EL (cell line): ENCODE results near the gene LPA.
"Not testable (repeated sequence)": the region's sequence is repeated elsewhere in the genome, so short reads cannot be mapped to it uniquely, and the experiment has no call there.

Source experiments
- DNase-seq: peaks from one replicate; pipeline ENCODE4 v3.0.0-alpha.2; 2016

LPA gene, protein sequence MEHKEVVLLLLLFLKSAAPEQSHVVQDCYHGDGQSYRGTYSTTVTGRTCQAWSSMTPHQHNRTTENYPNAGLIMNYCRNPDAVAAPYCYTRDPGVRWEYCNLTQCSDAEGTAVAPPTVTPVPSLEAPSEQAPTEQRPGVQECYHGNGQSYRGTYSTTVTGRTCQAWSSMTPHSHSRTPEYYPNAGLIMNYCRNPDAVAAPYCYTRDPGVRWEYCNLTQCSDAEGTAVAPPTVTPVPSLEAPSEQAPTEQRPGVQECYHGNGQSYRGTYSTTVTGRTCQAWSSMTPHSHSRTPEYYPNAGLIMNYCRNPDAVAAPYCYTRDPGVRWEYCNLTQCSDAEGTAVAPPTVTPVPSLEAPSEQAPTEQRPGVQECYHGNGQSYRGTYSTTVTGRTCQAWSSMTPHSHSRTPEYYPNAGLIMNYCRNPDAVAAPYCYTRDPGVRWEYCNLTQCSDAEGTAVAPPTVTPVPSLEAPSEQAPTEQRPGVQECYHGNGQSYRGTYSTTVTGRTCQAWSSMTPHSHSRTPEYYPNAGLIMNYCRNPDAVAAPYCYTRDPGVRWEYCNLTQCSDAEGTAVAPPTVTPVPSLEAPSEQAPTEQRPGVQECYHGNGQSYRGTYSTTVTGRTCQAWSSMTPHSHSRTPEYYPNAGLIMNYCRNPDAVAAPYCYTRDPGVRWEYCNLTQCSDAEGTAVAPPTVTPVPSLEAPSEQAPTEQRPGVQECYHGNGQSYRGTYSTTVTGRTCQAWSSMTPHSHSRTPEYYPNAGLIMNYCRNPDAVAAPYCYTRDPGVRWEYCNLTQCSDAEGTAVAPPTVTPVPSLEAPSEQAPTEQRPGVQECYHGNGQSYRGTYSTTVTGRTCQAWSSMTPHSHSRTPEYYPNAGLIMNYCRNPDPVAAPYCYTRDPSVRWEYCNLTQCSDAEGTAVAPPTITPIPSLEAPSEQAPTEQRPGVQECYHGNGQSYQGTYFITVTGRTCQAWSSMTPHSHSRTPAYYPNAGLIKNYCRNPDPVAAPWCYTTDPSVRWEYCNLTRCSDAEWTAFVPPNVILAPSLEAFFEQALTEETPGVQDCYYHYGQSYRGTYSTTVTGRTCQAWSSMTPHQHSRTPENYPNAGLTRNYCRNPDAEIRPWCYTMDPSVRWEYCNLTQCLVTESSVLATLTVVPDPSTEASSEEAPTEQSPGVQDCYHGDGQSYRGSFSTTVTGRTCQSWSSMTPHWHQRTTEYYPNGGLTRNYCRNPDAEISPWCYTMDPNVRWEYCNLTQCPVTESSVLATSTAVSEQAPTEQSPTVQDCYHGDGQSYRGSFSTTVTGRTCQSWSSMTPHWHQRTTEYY (N-terminal part only)

DNA sequence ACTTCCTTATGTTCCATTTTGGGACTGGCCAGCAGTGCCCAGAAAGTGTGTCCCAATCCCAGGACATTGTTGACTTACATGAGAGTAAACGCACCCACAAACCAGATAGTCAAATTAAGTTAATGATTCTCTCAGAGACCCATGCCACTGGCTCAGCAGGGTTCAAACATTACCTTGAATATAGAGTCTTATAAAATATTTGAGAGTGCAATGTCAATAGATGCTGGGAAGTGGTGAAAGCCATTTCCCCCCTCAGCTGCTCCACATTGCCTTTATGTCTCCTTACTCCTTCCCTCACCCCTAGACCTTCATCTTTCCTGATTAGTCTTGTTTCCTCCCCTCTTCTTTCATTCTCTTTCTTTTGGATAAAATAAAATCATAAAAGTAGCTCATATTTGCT lies at the start of gene LPA:
TSS of gene LPA (minus strand) at position 78 of the 400 bp plus-strand sequence. CDS start at position 17, 61 bp downstream.
- not testable (repeated sequence) for DNase-seq

DNA sequence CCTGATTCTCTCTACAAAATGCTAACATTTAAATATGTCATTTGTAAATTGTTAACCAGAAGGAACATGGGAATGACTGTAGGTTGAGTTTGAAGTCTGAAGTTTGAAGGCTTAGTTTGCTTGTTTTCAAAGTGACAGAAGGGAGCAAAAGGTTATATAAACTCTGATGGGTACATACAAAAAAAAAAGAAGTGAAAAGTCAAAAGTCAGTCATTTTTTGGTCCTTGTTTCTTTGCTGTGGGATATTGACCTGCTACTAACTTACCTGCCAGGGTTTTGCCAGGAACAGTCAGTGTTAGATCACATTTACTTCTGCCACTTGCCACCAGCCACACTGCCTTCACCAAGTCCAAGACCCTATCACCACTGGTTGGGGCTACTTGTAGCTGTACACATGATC lies 44.9 kb upstream of the LPA start:
- DNase-seq = not testable (repeated sequence)

DNA sequence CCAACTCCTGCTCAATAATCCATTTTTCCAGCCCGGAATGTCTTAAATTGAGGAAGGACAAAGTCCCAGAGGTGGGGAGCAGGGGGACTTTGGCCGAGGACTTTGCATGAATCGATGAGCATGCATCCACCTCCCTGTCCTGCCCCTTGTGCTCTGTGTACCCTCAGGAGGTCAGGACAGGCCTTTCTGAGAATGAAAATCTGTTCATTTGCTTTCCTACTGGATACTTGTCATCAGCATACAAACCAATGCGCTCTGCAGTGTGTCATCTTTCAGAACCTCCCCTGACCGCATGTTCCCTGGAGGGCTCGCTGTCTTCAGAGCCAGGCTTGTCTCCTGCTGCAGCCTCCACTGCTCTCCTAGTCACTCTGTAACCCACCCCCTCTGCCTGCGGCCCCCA lies 40.6 kb upstream of the LPA start:
- not testable (repeated sequence) for DNase-seq

DNA sequence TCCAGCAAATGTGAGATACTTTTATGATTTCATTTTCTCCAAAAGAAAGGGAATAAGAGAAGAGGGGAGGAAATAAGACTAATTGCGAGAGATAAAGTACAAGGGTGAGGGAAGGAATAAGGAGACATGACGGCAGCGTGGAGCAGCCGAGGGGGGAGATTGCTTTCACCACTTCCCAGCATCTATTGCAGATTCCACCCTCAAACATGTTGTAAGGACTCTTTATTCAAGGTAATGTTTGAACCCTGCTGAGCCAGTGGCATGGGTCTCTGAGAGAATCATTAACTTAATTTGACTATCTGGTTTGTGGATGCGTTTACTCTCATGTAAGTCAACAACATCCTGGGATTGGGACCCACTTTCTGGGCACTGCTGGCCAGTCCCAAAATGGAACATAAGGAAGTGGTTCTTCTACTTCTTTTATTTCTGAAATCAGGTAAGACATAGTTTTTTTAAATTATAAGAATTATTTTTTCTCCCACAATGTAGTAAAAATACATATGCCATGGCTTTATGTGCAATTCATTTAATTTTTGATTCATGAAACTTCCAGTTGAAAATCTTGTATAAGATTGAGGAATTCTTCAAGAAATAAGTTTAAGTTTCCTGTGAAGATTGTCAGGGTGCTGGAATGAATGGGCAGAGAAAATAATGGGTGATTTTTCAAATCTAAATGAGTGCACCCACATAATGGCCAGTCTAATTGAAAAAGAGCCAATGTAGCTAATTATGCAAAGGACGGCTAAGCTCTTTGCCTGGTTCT lies 38.0 kb upstream of the LPA start, which contains the start of gene PLG:
TSS of gene PLG (plus strand) at position 327 of the 763 bp plus-strand sequence. CDS start at position 388, 61 bp downstream.
- DNase-seq = not testable (repeated sequence)

DNA sequence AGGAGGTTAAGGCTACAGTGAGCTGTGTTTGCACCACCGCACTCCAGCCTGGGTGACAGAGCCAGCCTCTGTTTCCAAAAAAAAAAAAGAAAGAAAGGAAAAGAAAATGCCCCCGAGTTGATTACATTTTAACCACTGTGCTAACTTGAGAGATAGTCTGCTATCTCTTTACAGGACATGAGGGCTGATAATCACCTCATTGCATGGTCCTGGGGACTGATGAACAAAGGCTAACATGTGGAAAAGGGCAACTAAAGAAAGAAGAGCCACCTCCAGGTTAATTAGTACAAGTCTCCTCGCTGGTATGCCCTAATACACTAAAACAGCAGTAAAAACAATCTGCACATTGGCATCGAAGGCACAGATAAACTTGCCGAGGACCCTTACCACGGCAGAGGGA lies 33.8 kb upstream of the LPA start:
- no peak for DNase-seq

DNA sequence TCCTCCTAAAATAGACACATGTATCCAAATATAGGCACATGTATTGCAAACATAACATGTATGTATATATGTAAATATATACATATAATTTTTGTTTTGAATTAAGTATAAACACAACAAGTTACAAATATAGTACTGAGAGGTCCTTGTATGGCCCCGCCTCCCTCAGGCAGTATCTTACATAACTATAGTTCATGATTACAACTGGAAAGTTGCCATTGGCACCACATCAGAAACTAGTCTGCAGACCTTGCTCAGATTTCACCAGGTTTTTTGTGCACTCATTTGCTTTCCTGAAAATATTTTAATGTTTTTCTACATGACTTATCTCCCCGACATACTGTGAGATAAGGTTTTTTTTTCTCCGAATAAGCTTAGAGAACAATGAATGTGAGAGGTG lies 32.8 kb upstream of the LPA start:
- DNase-seq = not testable (repeated sequence)

DNA sequence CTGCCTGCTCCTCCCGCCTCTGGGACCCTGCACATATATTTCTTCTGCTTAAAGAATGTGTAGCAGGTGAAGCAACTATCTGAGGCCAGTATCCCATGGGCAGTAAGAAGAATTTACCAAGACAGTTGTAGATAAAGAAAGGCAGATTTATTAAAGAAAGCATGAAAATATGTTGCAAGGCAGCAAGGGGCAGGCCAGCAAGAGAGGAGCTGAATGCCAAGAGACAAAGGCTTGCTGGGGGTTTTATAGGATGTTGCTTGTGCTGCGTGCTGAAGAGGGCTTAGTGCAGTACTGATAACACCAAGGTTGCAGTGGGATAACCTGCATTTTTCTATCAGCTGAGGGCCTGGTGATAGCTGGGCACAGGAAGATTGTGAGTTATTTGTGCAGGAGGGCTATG lies 31.5 kb upstream of the LPA start:
- DNase-seq = not testable (repeated sequence)

DNA sequence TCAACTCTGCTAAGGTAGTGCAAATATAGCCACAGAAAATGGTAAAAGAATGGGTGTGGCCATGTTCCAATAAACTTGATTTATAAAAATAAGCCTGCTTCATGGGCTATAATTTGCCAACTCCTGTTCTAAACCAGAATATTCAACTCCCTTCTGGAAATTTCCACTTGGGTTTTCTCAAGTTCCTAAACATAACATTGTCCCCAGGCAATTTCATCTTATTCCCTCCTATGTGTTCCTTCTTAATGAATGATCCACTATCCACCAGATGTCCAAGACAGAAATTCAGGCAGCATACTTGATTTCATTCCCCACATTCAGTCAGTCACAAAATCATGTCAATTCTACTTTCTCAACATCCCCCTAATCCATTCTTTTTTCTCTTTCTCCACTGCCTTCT lies 30.9 kb upstream of the LPA start:
- peak; percentile 29 for DNase-seq

DNA sequence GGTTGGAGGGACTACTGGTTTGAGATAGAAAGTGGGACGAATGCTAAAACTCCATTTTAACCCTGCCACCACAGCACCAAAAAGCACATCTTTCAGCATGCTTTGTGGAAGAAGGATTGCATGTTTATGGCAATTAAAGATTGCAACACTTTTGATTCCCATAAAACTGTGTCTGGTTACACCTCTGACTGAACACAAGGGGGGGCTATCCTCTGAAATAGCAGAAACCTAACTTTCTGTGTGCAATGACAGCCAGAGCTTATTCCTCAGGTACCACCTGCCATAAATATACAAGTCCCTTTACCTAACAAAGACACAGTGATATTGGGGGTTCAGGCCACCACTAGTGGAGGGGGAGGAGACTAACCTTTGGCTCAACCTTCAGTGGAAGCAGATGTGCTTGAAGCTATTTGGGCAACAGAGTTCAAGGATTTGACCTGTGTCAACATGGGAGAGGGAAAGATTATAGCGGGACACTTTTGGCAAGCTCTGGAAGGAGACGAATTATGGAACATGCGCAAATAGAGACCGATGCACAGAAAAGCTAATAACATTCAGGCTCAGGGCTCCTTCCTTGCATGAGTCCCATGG lies 28.4 kb upstream of the LPA start:
- no peak for DNase-seq

DNA sequence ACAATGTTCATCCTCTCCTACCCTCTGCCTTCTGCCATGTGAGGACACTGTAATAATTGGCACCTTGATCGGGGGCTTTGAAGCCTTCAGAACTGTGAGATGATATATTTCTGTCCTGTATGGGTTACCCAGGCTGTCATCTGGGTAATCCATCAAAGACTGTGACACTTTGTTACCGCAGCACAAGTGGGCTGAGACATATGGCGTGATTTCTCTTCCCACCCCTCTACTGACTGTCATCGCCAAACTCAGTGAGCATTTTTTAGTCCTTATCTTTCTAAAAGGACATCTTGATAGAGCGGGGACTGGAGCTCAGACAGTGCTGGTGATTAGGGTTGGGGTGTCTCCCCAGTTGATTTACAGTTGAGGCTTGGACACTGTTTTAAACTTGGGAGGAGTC lies 27.5 kb upstream of the LPA start:
- no peak for DNase-seq

DNA sequence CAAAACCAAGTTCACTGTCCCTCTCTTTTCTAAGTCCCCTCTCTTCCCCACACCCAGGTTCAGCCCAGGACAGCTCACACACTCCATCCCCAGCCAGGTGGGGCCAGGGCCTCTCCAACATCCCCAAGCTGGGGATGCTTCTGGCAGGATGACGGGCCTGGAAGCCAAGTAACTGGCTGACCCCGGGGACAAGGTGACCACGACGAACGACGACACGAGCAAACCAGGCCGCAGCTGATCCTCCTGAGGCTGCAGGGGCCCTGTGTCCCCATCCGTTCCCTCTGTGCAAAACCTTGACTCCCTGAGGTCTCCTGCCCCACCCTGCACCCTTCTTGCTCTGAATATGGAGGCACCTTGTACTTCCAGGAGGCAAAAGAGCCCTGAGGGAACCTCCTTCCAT lies 26.4 kb upstream of the LPA start:
- no peak for DNase-seq

DNA sequence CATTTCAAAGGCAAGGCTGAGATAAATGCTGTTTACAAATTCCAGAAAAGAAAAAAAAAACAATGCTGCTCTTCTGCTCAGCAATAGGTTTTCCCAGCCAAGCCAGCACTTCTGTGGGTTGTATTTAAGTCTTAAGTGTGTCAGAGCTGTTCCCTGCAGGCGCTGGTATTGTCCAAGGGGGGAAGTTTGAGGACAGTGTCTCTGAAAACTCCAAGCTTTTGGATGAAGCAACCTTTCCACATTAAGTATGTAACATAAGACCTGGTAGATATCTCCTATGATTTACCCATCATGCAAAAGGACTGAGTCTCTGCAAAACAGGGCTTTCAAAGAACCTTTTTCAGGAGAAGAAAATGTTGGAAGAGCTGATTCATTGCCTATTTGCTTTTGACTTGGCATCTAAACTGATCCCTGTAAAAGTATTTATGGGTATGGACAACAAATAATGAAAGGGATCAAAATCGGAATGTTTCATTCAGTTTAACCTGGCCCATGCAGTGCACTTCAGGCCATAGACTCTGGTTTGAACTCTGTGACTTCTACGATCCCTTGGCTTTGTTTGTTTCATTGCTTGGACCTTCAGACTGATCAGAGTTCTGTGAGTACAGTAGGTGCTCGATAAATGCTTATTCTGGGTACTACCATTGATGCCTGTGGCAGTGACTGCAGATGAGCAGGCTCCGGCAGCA lies 21.8 kb upstream of the LPA start:
- DNase-seq = no peak

DNA sequence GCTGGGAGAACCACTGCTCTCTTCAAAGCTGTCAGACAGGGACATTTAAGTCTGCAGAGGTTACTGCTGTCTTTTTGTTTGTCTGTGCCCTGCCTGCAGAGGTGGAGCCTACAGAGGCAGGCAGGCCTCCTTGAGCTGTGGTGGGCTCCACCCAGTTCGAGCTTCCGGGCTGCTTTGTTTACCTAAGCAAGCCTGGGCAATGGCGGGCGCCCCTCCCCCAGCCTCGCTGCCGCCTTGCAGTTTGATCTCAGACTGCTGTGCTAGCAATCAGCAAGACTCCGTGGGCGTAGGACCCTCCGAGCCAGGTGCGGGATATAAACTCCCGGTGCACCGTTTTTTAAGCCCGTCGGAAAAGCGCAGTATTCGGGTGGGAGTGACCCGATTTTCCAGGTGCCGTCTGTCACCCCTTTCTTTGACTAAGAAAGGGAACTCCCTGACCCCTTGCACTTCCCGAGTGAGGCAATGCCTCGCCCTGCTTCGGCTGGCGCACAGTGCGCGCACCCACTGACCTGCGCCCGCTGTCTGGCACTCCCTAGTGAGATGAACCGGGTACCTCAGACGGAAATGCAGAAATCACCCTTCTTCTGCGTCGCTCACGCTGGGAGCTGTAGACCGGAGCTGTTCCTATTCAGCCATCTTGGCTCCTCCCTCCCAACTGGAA lies 21.2 kb upstream of the LPA start:
- DNase-seq = not testable (repeated sequence)

DNA sequence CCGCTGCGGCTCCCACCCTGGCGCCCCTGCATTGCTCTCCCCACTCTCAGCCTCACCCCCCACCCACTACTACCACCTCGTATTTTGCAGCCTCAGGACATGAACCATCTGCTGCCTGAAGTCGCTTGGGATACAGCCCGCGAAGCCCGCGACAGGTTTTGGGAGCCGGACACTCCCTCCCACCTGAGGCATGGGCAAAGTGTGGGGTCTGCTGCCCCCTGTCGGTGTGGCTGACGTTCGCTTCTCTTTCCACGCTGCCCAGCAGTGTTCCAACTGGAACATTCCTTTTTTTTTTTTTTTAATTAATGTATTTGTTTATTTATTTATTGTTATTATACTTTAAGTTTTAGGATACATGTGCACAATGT lies 15.3 kb upstream of the LPA start:
- no peak for DNase-seq

DNA sequence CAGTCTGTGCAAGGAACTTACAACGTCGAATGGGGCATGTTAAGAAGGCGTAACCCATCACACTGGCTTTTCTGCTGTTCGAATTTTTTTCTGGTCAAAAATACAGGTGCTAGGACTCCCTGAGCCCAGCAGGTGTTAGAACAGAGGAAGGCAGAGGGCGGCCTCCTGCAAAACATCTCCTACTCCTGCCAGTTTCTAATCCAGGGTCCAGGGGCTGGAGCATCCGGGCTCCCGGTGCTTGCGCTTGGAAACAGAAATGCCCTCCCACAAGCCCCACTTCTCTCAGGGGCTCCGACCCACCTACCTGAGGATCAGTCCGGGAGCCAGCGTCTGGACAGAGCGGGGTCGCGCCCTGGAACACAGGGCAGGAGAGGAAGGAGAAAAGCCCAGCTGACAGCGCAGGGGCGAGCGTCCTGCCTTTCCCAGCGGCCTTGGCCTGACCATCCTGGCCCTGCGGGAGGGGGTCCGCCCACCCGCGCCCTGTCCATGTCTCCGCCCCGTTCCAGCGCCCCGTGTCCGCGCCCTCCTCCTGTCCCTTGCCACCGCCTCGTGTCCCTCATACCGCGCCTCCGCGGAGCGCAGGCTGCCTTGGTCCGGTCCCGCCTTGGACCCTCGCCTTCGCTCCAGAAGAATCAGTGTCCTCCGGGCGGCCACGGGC lies 14.8 kb upstream of the LPA start:
- DNase-seq = no peak

DNA sequence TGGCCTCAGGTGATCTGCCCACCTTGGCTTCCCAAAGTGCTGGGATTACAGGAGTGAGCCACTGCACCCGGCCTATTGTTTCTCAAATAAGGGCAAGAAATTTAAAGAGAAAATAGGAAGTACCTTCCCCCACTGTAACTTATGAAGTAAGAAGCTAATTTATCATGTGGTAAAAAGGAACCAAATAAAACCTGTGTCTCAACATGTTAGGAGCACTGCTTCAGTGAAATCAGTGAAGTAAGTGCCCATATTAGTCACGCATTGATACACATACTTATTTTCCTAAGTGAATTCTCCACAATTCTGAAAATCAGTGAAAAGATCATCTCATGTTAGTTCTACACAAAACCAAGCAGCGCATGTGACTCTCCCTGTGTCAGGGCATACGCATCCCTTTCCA lies 14.2 kb upstream of the LPA start:
- DNase-seq = no peak

DNA sequence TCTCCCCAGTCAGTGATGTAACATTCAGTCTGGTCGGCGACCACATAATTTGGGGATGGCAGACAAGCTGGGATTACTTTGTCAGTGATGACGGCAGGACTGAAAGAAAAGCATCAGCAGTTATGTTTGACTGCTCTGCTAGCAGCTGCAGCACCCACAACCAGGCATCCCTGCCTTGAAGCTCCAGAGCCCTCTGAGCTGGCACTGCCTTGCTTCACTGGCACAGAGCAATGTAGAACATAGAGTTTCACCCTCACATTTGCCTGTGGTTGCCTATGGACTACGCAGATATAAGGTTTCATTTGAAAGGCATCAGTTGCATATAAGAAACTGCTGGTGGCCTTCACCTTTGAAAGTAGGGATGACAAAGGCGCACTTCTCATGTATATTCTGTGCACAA lies 12.3 kb upstream of the LPA start:
- not testable (repeated sequence) for DNase-seq

DNA sequence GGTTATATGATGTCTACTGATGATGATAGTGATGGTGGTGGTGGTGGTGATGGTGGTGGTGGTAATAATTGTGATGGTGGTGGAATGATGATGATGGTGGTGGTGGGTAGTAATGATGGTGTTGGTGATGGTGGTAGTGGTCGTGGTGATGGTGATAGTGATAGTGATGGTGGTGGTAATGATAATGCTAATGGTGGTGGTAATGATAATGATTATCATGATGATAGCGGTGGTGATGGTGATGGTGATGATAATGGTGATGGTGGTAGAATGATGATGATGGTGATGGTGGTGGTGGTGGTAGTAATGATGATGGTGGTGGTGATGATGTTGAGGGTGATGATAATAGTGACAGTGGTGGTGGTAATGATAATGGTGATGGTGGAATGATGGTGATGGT lies 4.5 kb upstream of the LPA start:
- no peak for DNase-seq

DNA sequence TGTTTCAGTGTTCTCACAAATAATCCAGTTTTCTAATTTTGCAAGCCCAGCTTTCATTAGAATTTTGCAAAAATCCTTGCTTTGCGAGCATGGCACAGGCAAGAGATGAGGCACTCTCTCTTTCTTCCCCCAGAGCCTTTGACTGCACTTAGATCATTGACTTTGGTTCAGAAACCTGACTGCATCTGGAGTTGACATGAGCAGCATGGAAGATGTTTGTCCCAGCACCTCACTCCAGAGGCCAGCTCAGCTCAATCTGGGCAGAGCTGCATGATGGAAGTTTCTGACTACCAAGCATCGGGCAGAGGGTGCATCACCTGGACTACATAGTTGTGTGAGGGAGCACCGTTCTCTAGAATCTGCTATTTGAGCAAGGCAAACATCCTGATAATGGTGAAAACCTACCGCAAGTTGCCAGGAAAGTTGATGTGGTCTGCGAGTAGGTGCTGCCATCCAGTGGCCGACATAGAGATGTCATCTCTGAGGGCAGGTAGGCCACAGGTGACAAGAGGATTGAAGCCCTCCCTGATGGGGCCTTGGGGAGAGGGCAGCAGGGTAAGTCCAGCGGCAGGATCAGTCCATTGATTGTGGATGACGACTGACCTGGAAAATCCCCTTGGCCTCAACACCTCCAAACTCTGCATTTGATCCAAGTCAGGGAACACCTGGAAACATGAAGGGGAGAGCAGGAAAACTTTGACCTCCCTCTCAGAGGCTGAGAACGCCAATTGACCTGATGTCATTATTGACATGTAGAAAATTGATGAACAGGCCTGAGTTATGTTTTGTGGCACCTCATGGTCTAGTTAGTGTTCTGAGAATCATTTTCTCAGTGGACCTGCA lies 3.8 kb upstream of the LPA start:
- no peak for DNase-seq
